HG03565 (cell line): ENCODE measurements around the gene AMFR.

Source experiments
- ATAC-seq: cut with Tn5 transposase; IDR thresholded peaks from one replicate; pipeline ENCODE4 v1.9.1; 2021; ENCODE audit warnings: mild to moderate bottlenecking, moderate library complexity; ENCODE audit not compliant: unreplicated experiment

AMFR gene

DNA sequence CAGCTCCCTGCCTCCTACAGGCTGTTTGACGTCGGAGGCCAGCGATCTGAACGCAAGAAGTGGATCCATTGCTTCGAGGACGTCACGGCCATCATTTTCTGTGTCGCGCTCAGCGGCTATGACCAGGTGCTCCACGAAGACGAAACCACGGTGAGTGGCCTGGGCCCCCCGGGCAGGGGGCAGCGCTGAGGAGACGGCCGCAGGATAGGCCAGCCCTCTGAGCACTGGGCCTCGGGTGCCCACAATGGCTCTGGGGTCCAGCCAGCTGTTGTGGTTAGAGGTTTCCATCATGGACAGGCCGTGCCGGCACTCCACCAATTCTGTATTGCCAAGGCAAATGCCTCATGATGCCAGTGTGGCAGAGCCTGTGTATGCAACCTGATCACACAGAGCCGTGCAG, 88.6 kb downstream of the AMFR start:
- no peak for ATAC-seq

DNA sequence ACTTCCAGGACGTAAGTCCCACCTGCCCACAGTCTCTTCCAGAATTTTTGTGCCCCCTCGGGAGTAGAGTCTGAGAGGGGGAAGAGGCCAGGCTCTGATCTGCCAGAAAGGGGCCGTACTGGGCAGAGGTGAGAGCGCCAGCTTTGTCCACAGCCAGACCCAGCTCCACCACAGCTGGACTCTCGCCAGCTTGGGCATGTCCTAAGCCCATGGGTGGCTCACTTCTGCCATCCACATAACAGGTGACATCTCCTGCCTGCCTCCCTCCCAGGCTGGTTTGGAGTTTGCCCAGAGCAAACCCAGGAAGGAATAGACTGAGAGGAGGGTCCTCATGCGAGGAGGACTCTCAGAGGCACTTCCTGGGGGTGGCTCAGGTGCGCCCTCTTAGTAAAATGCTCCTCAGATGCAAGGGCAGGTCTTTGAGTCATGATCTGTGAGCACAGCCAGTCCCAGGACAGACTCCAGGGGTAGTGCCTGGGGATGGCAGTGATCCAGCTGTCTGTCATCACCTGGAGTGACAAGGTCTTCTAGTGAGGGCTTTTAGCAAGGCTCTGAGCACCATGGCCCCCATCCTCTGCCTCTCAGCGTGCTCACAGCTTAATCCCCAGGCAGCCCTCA, 89.2 kb downstream of the AMFR start:
- ATAC-seq, result no peak

DNA sequence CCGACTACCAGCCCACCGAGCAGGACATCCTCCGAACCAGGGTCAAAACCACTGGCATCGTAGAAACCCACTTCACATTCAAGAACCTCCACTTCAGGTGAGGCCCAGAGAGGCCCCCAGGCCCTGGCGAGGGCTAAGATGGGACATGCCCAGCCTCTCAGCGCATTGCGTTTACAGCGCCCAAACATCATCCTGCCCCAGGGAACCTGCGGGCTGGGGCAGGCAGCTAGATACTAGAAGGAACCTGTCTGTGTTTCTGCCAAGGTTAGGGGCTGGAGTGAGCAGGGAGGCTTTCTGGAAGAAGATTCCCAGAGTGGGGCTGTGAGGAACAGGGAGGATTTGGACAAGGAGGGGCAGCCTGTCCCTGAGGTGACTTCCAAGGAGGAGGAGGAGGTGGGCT, 90.6 kb downstream of the AMFR start:
- ATAC-seq, result no peak

DNA sequence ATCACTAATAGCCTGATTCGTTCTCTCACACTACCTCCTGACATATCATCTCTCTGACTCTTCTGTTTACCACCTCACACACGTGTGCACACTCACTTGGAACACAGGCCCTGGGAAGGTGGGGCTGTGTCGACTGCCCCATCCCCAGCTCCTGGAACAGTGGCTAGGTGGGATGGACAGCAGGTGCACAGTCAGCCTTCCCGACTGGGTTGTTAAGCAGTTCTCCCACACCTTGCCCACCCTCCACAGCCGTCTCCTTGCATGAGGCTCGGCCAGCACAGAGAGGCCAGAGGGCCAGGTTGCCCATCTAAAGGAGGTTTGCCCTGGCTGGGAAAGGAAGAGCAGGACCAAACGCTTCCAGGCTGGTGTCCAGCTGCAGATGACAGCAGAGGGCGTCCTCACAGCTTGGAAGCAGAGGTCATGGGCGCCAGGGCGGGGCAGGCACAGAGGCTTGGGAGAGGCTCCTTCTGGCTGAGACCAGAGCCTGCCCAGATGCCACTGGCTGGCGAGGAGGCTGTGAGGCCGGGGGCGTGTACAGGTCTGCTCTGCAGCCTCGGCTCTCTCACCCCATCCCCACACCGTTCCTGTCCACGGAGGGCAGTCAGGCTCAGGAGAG, 92.8 kb downstream of the AMFR start:
- ATAC-seq, result no peak

DNA sequence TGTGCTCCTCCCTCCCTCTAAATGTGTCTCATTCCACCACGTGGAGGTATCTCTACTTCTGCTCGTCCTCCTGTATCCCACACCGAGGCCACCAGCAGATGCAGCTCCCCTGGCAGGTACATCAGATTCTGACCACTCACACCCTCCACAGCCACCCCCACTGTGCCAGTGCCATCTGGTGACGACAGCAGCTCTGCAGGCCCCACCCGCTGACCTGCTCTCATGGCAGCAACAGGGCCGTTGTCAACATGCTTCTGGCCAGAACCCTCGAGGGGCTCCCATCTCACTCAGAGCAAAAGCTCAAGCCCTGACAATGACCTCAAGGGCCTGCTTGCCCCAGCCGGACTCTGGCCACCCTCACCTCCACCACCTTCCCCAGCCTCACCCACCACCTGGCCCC, 93.4 kb downstream of the AMFR start:
- no peak for ATAC-seq

DNA sequence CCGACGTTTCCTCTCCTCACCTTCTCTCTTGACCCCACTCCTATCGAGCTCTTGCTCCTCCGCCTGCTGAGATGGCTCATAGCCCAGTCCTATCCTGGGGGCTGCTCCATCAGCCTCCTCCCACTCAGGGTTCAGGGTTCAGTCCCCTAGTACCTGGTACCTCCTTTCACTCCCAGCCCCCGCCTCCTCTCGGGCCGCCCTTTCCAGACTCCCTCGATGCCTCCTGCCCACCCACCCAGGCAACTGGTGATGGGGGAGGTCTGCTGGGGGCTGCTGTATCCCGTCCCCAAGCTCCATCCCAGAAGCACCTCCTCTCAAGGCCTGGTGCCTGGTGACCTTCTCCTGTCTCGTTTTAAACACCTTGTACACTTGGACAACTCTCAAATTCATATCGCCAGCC, 93.9 kb downstream of the AMFR start:
- no peak for ATAC-seq

DNA sequence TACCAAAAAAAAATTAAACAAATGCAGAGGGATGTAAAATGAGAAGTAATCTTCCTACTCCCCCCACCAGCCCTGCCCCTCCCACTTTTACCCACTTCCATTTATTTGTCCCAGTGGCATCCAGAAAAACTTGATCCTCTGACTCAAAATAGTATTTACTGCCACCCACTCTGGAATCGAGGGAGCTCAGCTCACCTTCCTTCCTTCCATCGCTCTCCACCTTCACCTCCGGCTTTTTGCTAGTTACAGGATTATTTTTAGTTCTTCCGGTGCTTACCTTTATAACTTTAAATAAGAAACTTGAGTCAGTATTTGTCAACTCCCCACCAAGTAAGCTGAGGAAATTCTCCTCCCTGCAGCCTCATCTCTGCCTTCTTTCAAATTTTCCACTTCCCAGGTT, 94.9 kb downstream of the AMFR start:
- no peak for ATAC-seq

DNA sequence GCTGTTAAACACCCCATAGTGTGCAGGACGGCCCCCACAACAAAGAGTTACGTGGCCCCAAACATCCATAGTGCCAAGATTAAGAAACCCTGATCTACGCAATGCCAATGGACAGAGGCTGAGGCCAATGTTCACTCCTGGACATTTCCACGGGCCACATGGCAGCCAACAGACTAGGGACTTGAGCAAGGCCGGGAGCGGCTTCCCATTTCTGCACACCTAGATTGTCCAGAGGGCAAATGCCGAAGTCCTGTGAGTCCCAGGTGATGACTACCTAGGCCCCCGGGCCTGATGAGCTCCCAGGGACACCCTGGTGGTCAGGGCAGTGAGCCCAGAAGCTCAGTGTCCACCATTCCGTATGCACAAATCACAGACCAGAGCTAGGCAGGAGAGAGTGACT, 95.5 kb downstream of the AMFR start:
- ATAC-seq, result no peak

DNA sequence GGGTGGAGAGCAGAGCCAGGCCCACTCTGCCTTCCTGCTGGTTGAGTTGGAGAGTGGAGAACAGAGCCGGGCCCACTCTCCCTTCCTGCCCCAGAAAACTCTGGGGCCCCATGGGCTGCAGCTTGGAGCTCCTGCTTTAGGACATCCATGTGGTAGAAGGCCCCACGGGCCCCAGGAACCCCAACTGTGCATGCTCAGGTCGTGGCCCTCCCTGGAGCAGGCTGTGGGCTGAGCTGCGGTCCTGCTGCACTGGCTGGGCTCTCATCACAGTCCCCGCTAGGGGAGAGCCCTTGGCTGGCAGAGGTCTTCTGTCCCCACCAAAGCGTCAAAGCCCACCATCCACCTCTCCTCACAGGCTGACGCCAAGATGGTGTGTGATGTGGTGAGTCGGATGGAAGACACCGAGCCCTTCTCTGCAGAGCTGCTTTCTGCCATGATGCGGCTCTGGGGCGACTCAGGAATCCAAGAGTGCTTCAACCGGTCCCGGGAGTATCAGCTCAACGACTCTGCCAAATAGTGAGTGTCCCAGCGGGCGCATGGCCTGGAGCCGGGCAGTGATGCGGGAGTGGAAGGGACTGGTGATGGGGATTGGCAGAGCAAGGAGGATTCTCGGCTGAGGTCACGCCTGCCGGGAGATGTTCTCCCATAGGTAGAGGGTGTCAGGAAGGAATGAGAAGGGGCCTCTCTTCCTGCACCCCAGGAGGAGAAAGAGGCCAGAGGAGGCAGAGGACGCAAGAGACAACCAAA, 96.9 kb downstream of the AMFR start:
- no peak for ATAC-seq

DNA sequence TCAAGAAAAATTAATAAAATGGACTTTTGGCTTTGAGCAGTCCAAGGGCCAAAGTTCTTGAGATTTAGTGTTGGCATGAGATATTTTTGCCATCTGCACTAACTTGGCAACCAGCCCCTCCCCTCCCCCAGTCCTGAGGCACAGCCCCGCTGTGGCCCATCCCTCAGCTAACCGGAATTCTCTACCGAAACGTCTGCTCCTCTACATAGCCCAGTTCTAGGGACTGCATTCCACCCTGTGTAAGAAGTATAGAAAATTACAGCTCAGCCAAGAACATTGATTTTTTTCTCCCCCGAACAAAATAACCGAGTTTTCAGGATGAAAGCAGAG, 97.5 kb downstream of the AMFR start:
- no peak for ATAC-seq

DNA sequence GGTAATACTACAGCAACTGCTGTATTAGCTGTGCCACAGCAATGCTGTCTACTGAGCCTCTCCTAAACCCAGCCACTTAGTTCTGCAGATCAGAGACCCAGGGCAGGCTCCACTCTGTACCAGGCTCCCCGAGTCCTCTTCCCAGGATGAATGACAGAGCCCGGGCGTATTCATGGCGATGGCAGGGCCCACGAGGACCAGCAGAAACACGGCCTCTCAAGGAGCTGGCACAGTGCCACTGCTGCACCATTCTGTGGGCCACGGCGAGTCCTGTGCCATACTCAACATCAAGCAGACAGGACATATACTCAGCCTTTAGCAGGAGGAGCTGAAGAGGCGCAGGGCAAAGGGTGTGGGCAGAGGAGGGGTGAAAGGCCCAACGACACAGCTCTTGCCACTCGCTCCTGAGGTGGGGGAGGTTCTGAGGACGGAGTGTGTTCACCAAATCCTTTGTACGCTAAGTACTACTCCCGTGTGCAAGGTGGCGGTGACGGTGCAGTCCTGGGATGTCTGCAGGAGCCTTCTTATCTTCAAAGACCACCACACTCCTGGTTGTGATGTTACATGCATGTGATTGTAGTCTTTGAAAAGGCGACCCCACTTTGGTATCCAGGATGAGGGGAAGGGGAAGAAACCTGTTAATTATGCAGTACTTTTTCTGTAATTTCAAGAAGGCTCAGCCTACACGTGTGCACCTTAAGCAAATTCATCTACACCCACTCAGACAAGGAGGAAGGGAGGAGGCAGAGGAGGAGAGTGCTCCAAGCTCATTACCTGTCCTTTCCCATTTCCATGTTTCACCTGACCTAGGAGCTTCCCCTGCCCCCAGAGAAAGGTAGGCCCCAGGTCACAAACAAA, 98.0 kb downstream of the AMFR start:
- ATAC-seq, result no peak

DNA sequence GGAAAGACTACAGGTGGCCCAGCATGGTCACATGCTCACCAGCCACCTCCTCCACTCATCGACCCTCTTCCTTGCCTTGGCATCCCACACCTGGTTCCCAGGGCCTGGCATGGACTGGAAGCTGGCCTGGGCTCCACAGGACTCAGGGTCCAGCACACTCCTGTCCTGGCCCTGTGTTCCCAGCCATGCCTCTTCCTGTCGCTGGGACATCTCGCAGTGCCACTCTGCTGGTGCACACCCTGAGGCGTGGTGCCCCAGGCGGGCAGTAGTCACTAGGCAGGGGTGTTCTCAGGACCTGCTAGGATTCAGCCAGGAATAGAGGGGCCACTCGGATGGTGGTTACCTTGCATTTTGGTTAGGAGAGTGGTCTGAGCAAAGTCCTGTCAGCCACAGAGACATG, 99.4 kb downstream of the AMFR start:
- ATAC-seq, result no peak

DNA sequence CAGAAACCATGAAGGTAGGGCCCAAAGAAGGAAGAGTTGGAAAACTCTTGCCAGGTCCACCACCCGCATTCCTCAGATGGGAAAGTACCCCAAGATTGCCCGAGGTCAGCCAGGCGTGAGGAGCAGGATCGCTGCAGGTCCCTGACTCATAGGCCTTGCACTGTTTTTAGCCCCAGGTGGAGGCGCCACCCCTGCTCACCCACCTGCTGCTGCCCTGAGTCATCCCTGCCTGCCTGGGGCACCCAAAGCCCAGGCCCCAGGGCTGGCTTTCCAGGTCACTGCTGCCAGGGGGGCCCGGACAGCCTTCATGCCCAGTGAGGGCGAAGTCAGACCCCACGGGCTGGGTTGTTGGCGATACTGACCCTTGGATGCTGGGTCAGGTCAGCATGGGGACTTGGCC, 100.9 kb downstream of the AMFR start:
- no peak for ATAC-seq

DNA sequence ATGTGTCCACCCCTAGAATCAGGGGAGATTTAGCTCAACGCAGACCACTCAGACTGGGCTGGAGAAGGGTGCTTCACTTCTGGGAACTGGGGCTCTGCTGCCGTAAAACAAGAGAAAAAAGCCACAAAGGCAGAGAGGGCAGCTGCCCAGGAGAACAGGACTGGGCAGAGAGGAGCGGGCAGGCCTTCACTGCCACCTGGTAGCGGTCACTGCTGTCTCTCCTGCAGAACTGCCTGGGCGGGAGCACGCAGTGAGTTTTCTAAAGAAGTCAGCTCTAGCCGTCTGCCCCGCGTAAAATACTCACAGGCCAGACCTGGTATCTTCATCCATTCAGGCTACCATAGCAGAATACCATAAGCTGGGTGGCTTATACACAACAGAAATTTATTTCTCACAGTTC, 103.8 kb downstream of the AMFR start:
- no peak for ATAC-seq

DNA sequence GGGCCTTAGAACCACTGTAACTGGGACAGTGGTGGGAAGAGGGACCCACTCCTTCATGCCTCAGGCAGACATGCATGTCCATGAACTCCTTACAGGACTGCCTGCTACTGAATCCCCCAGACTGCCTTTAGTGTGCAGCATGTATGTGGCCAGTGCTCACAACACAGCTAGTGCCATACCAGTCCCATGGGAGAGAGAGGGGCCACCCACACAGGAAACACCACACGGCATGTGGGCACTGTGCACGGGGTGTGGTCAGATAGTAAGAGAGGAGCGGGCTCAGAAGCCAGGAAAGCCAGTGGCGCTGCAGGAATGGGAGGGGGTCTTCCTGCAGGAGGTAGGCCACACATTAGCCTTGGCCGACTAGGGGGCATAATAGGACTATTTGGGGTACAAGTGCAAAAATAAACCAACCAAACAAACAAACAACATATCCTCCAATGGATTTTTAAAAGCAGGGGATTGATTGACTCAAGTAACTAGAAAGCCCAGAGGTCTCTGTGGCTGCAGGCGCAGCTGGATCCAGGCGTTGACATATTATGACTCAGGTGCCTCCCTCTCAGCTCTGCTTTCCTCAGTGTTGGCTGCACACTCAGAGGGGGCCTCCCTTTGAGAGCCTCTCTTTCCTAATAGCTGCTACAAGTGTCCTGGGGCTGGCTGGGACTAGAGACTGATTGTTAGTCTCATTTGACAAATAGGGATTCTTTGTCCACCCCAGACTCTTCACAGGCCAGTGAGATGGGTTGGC, 104.4 kb downstream of the AMFR start:
- no peak for ATAC-seq

DNA sequence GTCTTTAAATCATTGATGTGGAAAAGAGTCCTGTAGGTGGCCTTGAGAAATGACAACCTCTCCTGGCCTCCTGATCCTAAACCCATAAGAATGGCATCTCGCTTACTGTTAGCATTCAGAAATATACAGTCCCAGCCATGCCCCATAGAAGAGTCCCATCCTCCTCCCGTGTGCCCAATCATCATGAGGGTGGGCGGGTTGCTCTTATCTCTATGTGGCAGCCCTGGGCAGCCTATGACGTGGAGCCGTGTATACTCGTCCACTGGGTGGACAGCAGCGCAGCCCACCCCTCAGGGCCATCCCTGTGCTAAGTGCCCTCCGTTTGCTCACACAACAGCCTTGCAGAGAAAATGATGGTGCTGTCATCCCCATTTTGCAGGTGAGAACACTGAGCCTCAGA, 105.3 kb downstream of the AMFR start:
- ATAC-seq, result no peak

DNA sequence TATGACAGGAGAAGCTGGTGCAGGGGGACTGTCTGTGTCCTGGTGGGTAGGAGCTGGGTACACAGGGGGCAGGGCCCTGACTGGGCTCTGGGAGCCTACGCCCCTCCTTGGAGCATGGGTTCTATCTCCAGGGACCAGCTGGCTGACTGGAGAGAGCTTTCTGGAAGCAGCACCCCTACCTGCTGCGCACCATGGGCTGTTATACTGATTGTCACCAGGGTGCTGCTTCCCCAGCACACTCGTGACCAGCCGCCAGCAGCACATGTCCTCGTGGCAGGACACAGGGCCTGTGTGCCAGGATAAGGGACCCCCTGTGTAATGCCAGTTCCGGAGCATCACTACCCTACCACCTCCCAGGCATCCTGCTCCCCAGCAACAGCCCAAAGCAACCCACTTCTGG, 106.0 kb downstream of the AMFR start:
- no peak for ATAC-seq

DNA sequence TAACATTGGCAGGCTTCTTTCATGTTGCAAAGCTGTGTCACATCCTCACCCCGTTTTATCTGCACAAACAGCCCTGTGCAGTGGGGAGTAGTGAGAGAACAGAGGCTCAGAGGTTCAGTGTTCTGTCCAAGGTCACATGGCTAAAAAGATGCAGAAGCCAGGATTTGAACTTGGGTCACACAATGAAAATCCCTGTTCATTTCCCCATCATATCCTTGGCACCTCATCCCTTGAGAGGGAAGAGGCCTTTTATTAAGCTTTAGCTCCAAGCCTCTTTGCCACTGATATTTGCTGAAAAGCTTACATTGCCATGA, 106.6 kb downstream of the AMFR start:
- ATAC-seq, result no peak

DNA sequence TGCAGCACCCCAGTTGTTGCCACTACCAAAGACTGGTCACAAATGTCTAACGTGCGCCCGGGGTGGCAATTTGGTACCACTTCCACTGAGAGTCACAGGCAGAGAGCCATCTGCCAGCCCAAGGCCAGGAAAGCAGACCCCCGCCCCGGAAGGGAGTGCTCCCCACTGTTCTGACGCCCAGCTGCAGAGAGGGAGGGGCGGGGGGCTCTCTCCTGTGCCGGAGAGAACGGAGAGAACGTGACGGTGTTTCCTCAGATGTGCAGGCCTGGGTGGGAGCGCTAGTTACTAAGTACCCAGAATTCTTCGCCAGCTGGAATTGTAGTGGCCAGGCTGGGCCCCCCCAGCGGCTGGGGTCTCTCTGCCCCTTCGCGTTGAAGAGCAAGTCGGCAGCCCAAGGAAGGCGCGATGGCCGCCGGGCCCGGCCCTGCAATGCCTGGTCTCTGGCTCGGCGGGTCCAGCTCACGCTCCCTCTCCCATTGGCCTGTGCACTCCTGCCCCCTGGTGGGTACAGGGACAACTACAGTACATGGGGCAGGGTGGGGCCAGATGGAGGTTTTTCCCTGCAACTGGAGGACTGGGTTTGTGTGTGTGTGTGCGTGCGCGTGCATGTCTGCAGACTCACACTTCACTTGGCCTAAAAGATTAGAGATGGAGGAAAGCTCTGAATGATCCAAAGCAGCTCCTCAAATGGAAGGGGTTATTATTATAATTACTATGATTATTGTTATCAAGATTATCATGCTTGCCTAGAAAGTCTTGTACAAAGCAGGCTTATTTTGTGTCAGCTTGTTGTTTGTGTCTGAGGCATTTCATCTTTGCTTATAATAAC, 107.1 kb downstream of the AMFR start:
- peak; percentile 95 for ATAC-seq

DNA sequence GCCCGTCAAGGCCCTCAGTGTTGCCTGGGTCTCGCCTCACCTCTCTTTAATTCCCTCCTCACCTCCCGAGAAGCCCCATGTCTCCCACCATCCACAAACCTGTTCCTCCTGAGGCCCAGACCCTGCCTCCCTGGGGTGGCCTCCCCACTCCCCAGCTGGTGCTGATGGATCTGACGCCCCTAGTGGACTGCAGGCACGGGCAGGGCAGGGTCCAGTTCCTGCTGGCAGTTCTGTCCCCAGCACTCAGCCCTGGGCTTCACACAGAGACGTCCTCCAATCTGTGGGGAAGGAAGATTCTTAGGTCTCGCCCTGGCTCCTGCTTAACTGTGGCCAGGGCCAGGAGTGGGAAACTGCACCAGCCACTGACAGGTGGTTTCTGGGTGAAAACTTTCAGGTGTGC, 108.8 kb downstream of the AMFR start:
- no peak for ATAC-seq
